ENCODE measurements around the gene DUSP10.

The DUSP10 gene

DNA sequence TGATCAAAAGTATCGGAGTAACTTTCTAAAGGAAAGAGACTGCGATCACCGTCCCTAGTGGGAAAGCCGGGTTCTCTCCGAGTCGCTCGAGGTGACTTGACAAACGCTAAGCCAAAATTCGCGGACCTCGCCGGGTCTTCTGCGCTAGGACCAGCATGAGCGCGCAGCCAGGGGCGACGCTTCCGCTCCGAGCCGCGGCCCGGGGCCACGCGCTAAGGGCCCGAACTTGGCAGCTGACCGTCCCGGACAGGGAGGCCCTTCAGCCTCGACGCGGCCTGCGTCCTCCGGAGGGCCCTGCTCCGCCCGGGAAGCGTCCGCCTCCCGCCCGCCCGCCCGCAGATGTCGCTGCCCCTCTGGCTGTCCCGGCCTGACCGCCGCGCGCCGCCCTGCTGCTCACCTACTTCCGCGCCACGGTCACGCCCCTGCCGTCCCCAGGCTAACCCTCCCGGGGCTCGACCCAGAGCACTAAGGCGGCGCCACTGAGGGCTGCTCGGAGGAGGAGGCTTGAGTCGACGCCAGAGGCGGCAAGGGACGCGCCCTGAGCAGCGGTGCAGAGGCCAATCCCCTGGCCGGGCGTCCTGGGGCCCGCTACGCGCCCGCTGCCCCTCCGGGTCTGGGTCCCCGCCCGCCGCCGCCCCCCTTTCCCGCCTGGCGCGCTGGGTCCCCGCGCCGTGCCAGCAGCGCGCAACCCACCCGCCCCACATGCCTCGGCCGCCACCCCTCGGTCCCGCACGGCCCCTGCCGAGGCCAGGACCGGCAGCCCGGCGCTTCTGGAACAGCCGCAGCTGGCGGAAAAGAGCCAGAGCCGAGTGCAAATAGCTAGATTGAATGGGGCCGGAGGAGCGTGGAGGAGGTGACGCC is 896 bp upstream of the DUSP10 start:
- ATAC-seq, result peak; percentile 54
- TF ChIP-seq, protein P1, sequence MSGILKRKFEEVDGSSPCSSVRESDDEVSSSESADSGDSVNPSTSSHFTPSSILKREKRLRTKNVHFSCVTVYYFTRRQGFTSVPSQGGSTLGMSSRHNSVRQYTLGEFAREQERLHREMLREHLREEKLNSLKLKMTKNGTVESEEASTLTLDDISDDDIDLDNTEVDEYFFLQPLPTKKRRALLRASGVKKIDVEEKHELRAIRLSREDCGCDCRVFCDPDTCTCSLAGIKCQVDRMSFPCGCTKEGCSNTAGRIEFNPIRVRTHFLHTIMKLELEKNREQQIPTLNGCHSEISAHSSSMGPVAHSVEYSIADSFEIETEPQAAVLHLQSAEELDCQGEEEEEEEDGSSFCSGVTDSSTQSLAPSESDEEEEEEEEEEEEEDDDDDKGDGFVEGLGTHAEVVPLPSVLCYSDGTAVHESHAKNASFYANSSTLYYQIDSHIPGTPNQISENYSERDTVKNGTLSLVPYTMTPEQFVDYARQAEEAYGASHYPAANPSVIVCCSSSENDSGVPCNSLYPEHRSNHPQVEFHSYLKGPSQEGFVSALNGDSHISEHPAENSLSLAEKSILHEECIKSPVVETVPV (CRISPR knock-in tag; IDR thresholded peaks at IDR 0.05), result no peak
- TF ChIP-seq ESRRG (CRISPR knock-in tag; IDR thresholded peaks at IDR 0.05) (no peak), ARNTL (CRISPR knock-in tag; IDR thresholded peaks at IDR 0.05; ENCODE audit: borderline replicate concordance, low read depth) (no peak), TOX (CRISPR knock-in tag; IDR thresholded peaks at IDR 0.05; ENCODE audit: borderline replicate concordance) (no peak), ZNF8 (CRISPR knock-in tag; IDR thresholded peaks at IDR 0.05) (no peak), SNAI2 (CRISPR knock-in tag; IDR thresholded peaks at IDR 0.05) (no peak), RARB (CRISPR knock-in tag; IDR thresholded peaks at IDR 0.05) (no peak), ZFP30 (CRISPR knock-in tag; IDR thresholded peaks at IDR 0.05) (no peak), BACH2 (CRISPR knock-in tag; IDR thresholded peaks at IDR 0.05; ENCODE audit: borderline replicate concordance) (no peak)
- TF ChIP-seq, protein P2, sequence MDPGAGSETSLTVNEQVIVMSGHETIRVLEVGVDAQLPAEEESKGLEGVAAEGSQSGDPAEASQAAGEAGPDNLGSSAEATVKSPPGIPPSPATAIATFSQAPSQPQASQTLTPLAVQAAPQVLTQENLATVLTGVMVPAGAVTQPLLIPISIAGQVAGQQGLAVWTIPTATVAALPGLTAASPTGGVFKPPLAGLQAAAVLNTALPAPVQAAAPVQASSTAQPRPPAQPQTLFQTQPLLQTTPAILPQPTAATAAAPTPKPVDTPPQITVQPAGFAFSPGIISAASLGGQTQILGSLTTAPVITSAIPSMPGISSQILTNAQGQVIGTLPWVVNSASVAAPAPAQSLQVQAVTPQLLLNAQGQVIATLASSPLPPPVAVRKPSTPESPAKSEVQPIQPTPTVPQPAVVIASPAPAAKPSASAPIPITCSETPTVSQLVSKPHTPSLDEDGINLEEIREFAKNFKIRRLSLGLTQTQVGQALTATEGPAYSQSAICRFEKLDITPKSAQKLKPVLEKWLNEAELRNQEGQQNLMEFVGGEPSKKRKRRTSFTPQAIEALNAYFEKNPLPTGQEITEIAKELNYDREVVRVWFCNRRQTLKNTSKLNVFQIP (CRISPR knock-in tag; IDR thresholded peaks at IDR 0.05; ENCODE audit: borderline replicate concordance, low read depth), result no peak

DNA sequence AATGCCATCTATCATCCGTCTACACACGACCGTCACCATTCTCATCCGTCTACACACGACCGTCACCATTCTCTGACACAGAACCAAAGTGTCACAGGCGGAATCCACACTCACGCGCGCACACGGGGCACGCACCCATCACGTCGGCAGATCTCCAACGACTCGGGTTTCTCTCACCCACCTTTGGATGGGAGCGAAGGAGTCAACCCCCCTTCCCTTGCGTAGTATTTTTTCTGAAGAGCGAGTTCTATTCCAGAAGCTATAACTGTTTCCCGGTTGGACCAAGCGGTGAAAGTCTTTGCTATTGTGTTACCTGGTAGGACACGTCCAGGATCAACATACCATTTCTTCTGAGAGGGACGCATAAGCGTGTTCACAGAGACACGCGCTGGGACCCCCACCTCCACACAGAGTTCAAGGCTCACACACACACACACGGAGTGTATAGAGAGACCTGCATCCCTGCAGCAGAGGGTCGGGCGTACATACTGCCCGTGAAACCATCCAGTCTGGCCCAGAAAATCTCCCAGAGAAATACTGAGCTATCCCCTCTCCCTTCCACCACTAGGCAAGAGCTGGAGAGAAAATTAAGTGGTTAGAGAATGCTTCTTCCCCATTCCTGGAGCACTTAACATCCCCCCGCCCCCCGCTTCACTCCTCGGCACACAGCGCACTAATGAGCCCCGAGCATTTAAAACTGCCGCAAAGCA is 741 bp downstream of the DUSP10 start:
- peak; percentile 31 for ATAC-seq
- TF ChIP-seq GLIS3 (CRISPR knock-in tag; IDR thresholded peaks at IDR 0.05) (no peak), RARB (CRISPR knock-in tag; IDR thresholded peaks at IDR 0.05) (no peak), CSDC2 (CRISPR knock-in tag; IDR thresholded peaks at IDR 0.05) (no peak), SNAI2 (CRISPR knock-in tag; IDR thresholded peaks at IDR 0.05) (no peak), ZNF565 (CRISPR knock-in tag; conservative IDR thresholded peaks at IDR 0.05; ENCODE audit: low read depth) (no peak), BACH2 (CRISPR knock-in tag; IDR thresholded peaks at IDR 0.05; ENCODE audit: borderline replicate concordance) (no peak), ESRRG (CRISPR knock-in tag; IDR thresholded peaks at IDR 0.05) (no peak), ZNF8 (CRISPR knock-in tag; IDR thresholded peaks at IDR 0.05) (no peak), TCF4 (CRISPR knock-in tag; IDR thresholded peaks at IDR 0.05; ENCODE audit: borderline replicate concordance) (no peak), ZC3H10 (CRISPR knock-in tag; IDR thresholded peaks at IDR 0.05) (no peak), ISL1 (CRISPR knock-in tag; IDR thresholded peaks at IDR 0.05) (no peak), ZFP30 (CRISPR knock-in tag; IDR thresholded peaks at IDR 0.05) (no peak), ZNF70 (CRISPR knock-in tag; IDR thresholded peaks at IDR 0.05) (no peak)
- TF ChIP-seq, protein P3, sequence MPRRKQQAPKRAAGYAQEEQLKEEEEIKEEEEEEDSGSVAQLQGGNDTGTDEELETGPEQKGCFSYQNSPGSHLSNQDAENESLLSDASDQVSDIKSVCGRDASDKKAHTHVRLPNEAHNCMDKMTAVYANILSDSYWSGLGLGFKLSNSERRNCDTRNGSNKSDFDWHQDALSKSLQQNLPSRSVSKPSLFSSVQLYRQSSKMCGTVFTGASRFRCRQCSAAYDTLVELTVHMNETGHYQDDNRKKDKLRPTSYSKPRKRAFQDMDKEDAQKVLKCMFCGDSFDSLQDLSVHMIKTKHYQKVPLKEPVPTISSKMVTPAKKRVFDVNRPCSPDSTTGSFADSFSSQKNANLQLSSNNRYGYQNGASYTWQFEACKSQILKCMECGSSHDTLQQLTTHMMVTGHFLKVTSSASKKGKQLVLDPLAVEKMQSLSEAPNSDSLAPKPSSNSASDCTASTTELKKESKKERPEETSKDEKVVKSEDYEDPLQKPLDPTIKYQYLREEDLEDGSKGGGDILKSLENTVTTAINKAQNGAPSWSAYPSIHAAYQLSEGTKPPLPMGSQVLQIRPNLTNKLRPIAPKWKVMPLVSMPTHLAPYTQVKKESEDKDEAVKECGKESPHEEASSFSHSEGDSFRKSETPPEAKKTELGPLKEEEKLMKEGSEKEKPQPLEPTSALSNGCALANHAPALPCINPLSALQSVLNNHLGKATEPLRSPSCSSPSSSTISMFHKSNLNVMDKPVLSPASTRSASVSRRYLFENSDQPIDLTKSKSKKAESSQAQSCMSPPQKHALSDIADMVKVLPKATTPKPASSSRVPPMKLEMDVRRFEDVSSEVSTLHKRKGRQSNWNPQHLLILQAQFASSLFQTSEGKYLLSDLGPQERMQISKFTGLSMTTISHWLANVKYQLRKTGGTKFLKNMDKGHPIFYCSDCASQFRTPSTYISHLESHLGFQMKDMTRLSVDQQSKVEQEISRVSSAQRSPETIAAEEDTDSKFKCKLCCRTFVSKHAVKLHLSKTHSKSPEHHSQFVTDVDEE (CRISPR knock-in tag; IDR thresholded peaks at IDR 0.05), result no peak
- TF ChIP-seq, protein P4, sequence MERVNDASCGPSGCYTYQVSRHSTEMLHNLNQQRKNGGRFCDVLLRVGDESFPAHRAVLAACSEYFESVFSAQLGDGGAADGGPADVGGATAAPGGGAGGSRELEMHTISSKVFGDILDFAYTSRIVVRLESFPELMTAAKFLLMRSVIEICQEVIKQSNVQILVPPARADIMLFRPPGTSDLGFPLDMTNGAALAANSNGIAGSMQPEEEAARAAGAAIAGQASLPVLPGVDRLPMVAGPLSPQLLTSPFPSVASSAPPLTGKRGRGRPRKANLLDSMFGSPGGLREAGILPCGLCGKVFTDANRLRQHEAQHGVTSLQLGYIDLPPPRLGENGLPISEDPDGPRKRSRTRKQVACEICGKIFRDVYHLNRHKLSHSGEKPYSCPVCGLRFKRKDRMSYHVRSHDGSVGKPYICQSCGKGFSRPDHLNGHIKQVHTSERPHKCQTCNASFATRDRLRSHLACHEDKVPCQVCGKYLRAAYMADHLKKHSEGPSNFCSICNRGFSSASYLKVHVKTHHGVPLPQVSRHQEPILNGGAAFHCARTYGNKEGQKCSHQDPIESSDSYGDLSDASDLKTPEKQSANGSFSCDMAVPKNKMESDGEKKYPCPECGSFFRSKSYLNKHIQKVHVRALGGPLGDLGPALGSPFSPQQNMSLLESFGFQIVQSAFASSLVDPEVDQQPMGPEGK (CRISPR knock-in tag; IDR thresholded peaks at IDR 0.05; ENCODE audit: borderline replicate concordance), result no peak
- TF ChIP-seq, protein P5, sequence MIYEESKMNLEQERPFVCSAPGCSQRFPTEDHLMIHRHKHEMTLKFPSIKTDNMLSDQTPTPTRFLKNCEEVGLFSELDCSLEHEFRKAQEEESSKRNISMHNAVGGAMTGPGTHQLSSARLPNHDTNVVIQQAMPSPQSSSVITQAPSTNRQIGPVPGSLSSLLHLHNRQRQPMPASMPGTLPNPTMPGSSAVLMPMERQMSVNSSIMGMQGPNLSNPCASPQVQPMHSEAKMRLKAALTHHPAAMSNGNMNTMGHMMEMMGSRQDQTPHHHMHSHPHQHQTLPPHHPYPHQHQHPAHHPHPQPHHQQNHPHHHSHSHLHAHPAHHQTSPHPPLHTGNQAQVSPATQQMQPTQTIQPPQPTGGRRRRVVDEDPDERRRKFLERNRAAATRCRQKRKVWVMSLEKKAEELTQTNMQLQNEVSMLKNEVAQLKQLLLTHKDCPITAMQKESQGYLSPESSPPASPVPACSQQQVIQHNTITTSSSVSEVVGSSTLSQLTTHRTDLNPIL (CRISPR knock-in tag; IDR thresholded peaks at IDR 0.05; ENCODE audit: low read depth), result no peak
- TF ChIP-seq, protein P1 (CRISPR knock-in tag; IDR thresholded peaks at IDR 0.05), result no peak
- TF ChIP-seq, protein P2 (CRISPR knock-in tag; IDR thresholded peaks at IDR 0.05; ENCODE audit: borderline replicate concordance, low read depth), result no peak

Data from SK-N-SH treated with all-trans-retinoic acid at 6 μM for 48 hours (cell line).